SK-N-SH treated with all-trans-retinoic acid at 6 μM for 48 hours (cell line): Measurements from ENCODE around the gene CDKN2AIPNL.

ENCODE experiments used
- ATAC-seq: fragments of 200-7000 bp; cut with Tn5 transposase; 3 replicates; pipeline ENCODE4 v1.9.1; 2020; ENCODE audit warnings: mild to moderate bottlenecking, moderate library complexity
- ARNTL ChIP-seq: fragments of 450-650 bp; formaldehyde crosslinking; IDR thresholded peaks from 2 replicates; pipeline ENCODE4 v1.5.0; 2020; ENCODE audit warnings: low read depth, mild to moderate bottlenecking, moderate library complexity, borderline replicate concordance
- BACH2 ChIP-seq: fragments of 250-450 bp; sonication (Bioruptor Pico); IDR thresholded peaks from 2 replicates; pipeline ENCODE4 v1.9.0; 2021; ENCODE audit warnings: mild to moderate bottlenecking, borderline replicate concordance
- CREB5 ChIP-seq: fragments of 250-450 bp; sonication (Bioruptor Pico); IDR thresholded peaks from 2 replicates; pipeline ENCODE4 v1.5.1; 2020; ENCODE audit warnings: low read depth, mild to moderate bottlenecking, moderate library complexity
- CSDC2 ChIP-seq: fragments of 250-450 bp; sonication (Bioruptor Pico); IDR thresholded peaks from 2 replicates; pipeline ENCODE4 v1.5.0; 2020; ENCODE audit warnings: mild to moderate bottlenecking, moderate library complexity
- CSRNP3 ChIP-seq: fragments of 250-450 bp; sonication (Bioruptor Pico); IDR thresholded peaks from 2 replicates; pipeline ENCODE4 v1.5.1; 2021; ENCODE audit warnings: mild to moderate bottlenecking, moderate library complexity
- ESRRG ChIP-seq: fragments of 250-450 bp; sonication (Bioruptor Pico); IDR thresholded peaks from 2 replicates; pipeline ENCODE4 v1.6.1; 2021; ENCODE audit warnings: mild to moderate bottlenecking
- GLIS3 ChIP-seq: fragments of 250-450 bp; sonication (Bioruptor Pico); IDR thresholded peaks from 2 replicates; pipeline ENCODE4 v1.5.0; 2020; ENCODE audit warnings: mild to moderate bottlenecking, moderate library complexity
- ISL1 ChIP-seq: fragments of 250-450 bp; sonication (Bioruptor Pico); IDR thresholded peaks from 2 replicates; pipeline ENCODE4 v2.1.2; 2022; ENCODE audit warnings: mild to moderate bottlenecking, moderate library complexity
- OSR1 ChIP-seq: fragments of 250-450 bp; sonication (Bioruptor Pico); IDR thresholded peaks from 2 replicates; pipeline ENCODE4 v1.8.0; 2022; ENCODE audit warnings: moderate library complexity, mild to moderate bottlenecking, inconsistent platforms
- PATZ1 ChIP-seq: fragments of 250-450 bp; sonication (Bioruptor Pico); IDR thresholded peaks from 2 replicates; pipeline ENCODE4 v1.8.0; 2020; ENCODE audit warnings: mild to moderate bottlenecking, moderate library complexity, borderline replicate concordance
- POU6F1 ChIP-seq: fragments of 250-450 bp; sonication (Bioruptor Pico); IDR thresholded peaks from 2 replicates; pipeline ENCODE4 v1.8.0; 2021; ENCODE audit warnings: low read depth, mild to moderate bottlenecking, moderate library complexity, borderline replicate concordance
- RARB ChIP-seq: fragments of 250-450 bp; sonication (Bioruptor Pico); IDR thresholded peaks from 2 replicates; pipeline ENCODE4 v1.8.0; 2021; ENCODE audit warnings: mild to moderate bottlenecking, moderate library complexity
- SNAI2 ChIP-seq: fragments of 250-450 bp; sonication (Bioruptor Pico); IDR thresholded peaks from 2 replicates; pipeline ENCODE4 v1.5.0; 2020; ENCODE audit warnings: mild to moderate bottlenecking, moderate library complexity
- TCF4 ChIP-seq: fragments of 250-450 bp; sonication (Bioruptor Pico); IDR thresholded peaks from 2 replicates; pipeline ENCODE4 v1.8.0; 2021; ENCODE audit warnings: mild to moderate bottlenecking, moderate library complexity, borderline replicate concordance
- TOX ChIP-seq: fragments of 250-450 bp; sonication (Bioruptor Pico); IDR thresholded peaks from 2 replicates; pipeline ENCODE4 v1.8.0; 2021; ENCODE audit warnings: mild to moderate bottlenecking, moderate library complexity, borderline replicate concordance
- TSHZ2 ChIP-seq: fragments of 250-450 bp; sonication (Bioruptor Pico); IDR thresholded peaks from 2 replicates; pipeline ENCODE4 v1.5.0; 2020; ENCODE audit warnings: mild to moderate bottlenecking, moderate library complexity
- ZC3H10 ChIP-seq: fragments of 250-450 bp; sonication (Bioruptor Pico); IDR thresholded peaks from 2 replicates; pipeline ENCODE4 v1.5.1; 2021; ENCODE audit warnings: mild to moderate bottlenecking, moderate library complexity
- ZFP3 ChIP-seq: fragments of 250-450 bp; sonication (Bioruptor Pico); IDR thresholded peaks from 2 replicates; pipeline ENCODE4 v1.5.0; 2020; ENCODE audit warnings: mild to moderate bottlenecking, moderate library complexity
- ZFP30 ChIP-seq: fragments of 450-650 bp; formaldehyde crosslinking; IDR thresholded peaks from 2 replicates; pipeline ENCODE4 v1.5.0; 2022; ENCODE audit warnings: mild to moderate bottlenecking, moderate library complexity
- ZNF565 ChIP-seq: fragments of 450-650 bp; formaldehyde crosslinking; conservative IDR thresholded peaks from 2 replicates; pipeline ENCODE4 v1.5.0; 2020; ENCODE audit warnings: low read depth, mild to moderate bottlenecking, moderate library complexity
- ZNF70 ChIP-seq: fragments of 450-650 bp; formaldehyde crosslinking; IDR thresholded peaks from 2 replicates; pipeline ENCODE4 v1.5.0; 2020; ENCODE audit warnings: mild to moderate bottlenecking, moderate library complexity
- ZNF8 ChIP-seq: fragments of 450-650 bp; formaldehyde crosslinking; IDR thresholded peaks from 2 replicates; pipeline ENCODE4 v1.5.0; 2020; ENCODE audit warnings: mild to moderate bottlenecking, moderate library complexity

CDKN2AIPNL gene

GRCh38 chr5:134411228-134411545 is 494 bp downstream of the CDKN2AIPNL start (continued):
- TF ChIP-seq CSRNP3 (no peak), SNAI2 (no peak), TOX (no peak), ZC3H10 (CRISPR knock-in tag) (no peak), ESRRG (no peak)

- no peak for ATAC-seq
- TF ChIP-seq TSHZ2 (CRISPR knock-in tag), result no peak
- TF ChIP-seq POU6F1, result no peak
- TF ChIP-seq CREB5 (CRISPR knock-in tag), result no peak
These were observed 859 bp downstream of the CDKN2AIPNL start for GRCh38 chr5:134410822-134411221.

GRCh38 chr5:134409321-134409720 is 2.4 kb downstream of the CDKN2AIPNL start:
- TF ChIP-seq TCF4, result no peak
- no peak for TF ChIP-seq ESRRG
- no peak for TF ChIP-seq ISL1 (CRISPR knock-in tag)
- no peak for TF ChIP-seq ZNF70
- TF ChIP-seq ARNTL (CRISPR knock-in tag), result no peak
- no peak for TF ChIP-seq ZNF8
- no peak for TF ChIP-seq BACH2
- TF ChIP-seq RARB (CRISPR knock-in tag), result no peak
- TF ChIP-seq CSRNP3, result no peak
- TF ChIP-seq ZFP30 (CRISPR knock-in tag), result no peak
- no peak for TF ChIP-seq ZC3H10 (CRISPR knock-in tag)
- no peak for TF ChIP-seq PATZ1
- no peak for TF ChIP-seq ZFP3 (CRISPR knock-in tag)
- TF ChIP-seq TOX, result no peak
- no peak for TF ChIP-seq GLIS3 (CRISPR knock-in tag)
- TF ChIP-seq CSDC2, result no peak
- no peak for ATAC-seq

GRCh38 chr5:134406390-134406789 is 5.3 kb downstream of the CDKN2AIPNL start:
- ATAC-seq, result no peak

More at GRCh38 chr5:134406390-134406789, 5.3 kb downstream of the CDKN2AIPNL start:
- TF ChIP-seq RARB (CRISPR knock-in tag) (no peak), ZNF70 (no peak), SNAI2 (no peak), ISL1 (CRISPR knock-in tag) (no peak), TCF4 (no peak), GLIS3 (CRISPR knock-in tag) (no peak), ARNTL (CRISPR knock-in tag) (no peak), ZNF8 (no peak), ZC3H10 (CRISPR knock-in tag) (no peak), TSHZ2 (CRISPR knock-in tag) (no peak), TOX (no peak), OSR1 (CRISPR knock-in tag) (no peak), CSDC2 (no peak), ZNF565 (no peak), ESRRG (no peak)
